ENCODE results near the gene CERS6. TPM values are rescaled to one million over a fixed set of nuclear protein-coding genes. Genes with fewer than 3 reads are reported as not detected.

Gene CERS6
- total RNA-seq, 1 experiment from 2014 or later: 30.3 TPM

DNA sequence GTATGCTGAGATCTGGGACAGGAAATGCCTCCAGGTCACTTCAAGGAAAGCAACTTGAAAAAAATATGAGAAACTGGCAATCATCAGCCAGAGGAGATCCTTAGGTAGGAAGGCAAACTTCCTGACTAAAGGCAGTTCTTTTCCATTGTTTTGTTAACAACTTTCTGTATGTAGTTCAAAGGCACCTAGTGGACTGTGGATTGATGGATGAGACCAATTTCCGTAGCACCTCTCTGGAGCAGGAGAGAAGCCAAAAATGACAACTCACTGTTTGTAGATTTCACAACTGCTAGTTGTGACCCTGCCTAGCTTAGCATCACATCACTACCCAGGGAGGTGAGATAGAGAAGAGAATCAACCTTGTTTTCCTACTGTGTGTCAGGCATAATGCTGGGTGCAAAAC, 324.6 kb downstream of the CERS6 start:
- no peak for DNase-seq (ENCODE audit: low read depth, low spot score)
- H3K9me3 ChIP-seq (ENCODE audit: control insufficient read depth, insufficient read depth, low read depth, low read length): no peaks in the 10 kb centered on the region
- TF ChIP-seq, protein P1, sequence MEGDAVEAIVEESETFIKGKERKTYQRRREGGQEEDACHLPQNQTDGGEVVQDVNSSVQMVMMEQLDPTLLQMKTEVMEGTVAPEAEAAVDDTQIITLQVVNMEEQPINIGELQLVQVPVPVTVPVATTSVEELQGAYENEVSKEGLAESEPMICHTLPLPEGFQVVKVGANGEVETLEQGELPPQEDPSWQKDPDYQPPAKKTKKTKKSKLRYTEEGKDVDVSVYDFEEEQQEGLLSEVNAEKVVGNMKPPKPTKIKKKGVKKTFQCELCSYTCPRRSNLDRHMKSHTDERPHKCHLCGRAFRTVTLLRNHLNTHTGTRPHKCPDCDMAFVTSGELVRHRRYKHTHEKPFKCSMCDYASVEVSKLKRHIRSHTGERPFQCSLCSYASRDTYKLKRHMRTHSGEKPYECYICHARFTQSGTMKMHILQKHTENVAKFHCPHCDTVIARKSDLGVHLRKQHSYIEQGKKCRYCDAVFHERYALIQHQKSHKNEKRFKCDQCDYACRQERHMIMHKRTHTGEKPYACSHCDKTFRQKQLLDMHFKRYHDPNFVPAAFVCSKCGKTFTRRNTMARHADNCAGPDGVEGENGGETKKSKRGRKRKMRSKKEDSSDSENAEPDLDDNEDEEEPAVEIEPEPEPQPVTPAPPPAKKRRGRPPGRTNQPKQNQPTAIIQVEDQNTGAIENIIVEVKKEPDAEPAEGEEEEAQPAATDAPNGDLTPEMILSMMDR (IDR thresholded peaks at IDR 0.05): no peak
- TF ChIP-seq POLR2AphosphoS5 (IDR thresholded peaks at IDR 0.05; ENCODE audit: low read depth, low read length): no peak
- TF ChIP-seq, protein P2, sequence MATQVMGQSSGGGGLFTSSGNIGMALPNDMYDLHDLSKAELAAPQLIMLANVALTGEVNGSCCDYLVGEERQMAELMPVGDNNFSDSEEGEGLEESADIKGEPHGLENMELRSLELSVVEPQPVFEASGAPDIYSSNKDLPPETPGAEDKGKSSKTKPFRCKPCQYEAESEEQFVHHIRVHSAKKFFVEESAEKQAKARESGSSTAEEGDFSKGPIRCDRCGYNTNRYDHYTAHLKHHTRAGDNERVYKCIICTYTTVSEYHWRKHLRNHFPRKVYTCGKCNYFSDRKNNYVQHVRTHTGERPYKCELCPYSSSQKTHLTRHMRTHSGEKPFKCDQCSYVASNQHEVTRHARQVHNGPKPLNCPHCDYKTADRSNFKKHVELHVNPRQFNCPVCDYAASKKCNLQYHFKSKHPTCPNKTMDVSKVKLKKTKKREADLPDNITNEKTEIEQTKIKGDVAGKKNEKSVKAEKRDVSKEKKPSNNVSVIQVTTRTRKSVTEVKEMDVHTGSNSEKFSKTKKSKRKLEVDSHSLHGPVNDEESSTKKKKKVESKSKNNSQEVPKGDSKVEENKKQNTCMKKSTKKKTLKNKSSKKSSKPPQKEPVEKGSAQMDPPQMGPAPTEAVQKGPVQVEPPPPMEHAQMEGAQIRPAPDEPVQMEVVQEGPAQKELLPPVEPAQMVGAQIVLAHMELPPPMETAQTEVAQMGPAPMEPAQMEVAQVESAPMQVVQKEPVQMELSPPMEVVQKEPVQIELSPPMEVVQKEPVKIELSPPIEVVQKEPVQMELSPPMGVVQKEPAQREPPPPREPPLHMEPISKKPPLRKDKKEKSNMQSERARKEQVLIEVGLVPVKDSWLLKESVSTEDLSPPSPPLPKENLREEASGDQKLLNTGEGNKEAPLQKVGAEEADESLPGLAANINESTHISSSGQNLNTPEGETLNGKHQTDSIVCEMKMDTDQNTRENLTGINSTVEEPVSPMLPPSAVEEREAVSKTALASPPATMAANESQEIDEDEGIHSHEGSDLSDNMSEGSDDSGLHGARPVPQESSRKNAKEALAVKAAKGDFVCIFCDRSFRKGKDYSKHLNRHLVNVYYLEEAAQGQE (IDR thresholded peaks at IDR 0.05; ENCODE audit: insufficient read depth in 1 of 2, low read depth in 2 of 2, low read length in 1 of 2): no peak
- no peak for TF ChIP-seq SIN3A (IDR thresholded peaks at IDR 0.05; ENCODE audit: borderline replicate concordance, insufficient read depth, low read depth, low read length)
- TF ChIP-seq TCF7L2 (IDR thresholded peaks at IDR 0.05; ENCODE audit: low read depth, low read length): no peak
- POLR2A ChIA-PET: no interaction called here
- BruUV-seq (replicated peaks): no TSS peak
- CTCF ChIA-PET: interaction anchor here (0.5 kb wide), 1 partner anchor 105 kb away, joined by 4 read pairs; no protein-coding TSS in a partner anchor
- H3K27me3 ChIP-seq (ENCODE audit: control insufficient read depth, insufficient read depth, low read length): no peaks in the 10 kb centered on the region
- intact Hi-C loops (cut with micrococcal nuclease; ENCODE audit: unreplicated experiment) (no loop called here), in situ Hi-C loops (cut with HindIII; ENCODE audit: low pct_unique_long_range_greater_than_20kb, low sequenced_read_pairs) (no loop called here)
- H3K36me3 ChIP-seq (ENCODE audit: control insufficient read depth, insufficient read depth, low read length): no peaks in the 10 kb centered on the region
- H3K27ac ChIP-seq (ENCODE audit: low read length): no peak overlapping the region
- H3K4me3 ChIP-seq (ENCODE audit: low read depth in 2 of 2, low read length in 2 of 2): no peak overlapping the region
- no peak for ATAC-seq
- H3K4me1 ChIP-seq (ENCODE audit: control insufficient read depth, insufficient read depth, low read length): no peaks in the 10 kb centered on the region

DNA sequence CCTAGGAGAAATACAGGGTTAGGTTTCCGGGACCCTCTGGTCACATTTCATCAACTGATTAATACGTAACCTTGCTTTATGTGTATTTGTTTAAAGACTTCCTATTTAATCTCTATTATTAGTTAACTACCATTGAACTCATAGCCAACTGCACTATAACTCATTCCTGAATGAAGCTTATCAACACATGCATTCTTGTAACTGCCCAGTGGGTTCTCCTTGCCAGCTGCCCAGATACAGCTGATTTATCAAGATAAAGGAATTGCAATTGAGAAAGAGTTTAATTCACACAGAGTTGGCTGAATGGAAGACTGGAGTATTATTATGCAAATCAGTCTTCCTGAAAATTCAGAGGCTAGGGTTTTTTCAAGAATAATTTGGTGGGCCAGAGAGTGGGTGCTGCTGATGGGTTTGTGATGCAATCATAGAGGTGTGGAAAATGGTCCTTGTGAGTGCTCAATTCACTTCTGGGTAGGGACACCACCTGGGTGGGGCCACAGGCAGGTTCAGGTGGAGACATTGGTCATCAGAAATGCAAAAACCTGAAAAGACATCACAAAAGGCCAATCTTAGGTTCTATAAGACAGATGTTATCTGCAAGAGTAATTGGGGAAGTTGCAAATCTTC, 325.2 kb downstream of the CERS6 start:
- H3K4me3 ChIP-seq (ENCODE audit: low read depth in 2 of 2, low read length in 2 of 2): no peak overlapping the region
- ATAC-seq: no peak
- ChIA-PET CTCF (no interaction called here), POLR2A (no interaction called here)
- in situ Hi-C loops (cut with HindIII; ENCODE audit: low pct_unique_long_range_greater_than_20kb, low sequenced_read_pairs) (no loop called here), intact Hi-C loops (cut with micrococcal nuclease; ENCODE audit: unreplicated experiment) (no loop called here)
- no peaks in the 10 kb centered on the region for H3K27me3 ChIP-seq (ENCODE audit: control insufficient read depth, insufficient read depth, low read length)
- no peaks in the 10 kb centered on the region for H3K9me3 ChIP-seq (ENCODE audit: control insufficient read depth, insufficient read depth, low read depth, low read length)
- H3K4me1 ChIP-seq (ENCODE audit: control insufficient read depth, insufficient read depth, low read length): no peaks in the 10 kb centered on the region
- BruUV-seq (replicated peaks): no TSS peak
- H3K27ac ChIP-seq (ENCODE audit: low read length): no peak overlapping the region
- DNase-seq (ENCODE audit: low read depth, low spot score): no peak
- TF ChIP-seq, protein P1 (IDR thresholded peaks at IDR 0.05): no peak
- TF ChIP-seq POLR2AphosphoS5 (IDR thresholded peaks at IDR 0.05; ENCODE audit: low read depth, low read length): no peak
- TF ChIP-seq SIN3A (IDR thresholded peaks at IDR 0.05; ENCODE audit: borderline replicate concordance, insufficient read depth, low read depth, low read length): no peak
- no peak for TF ChIP-seq TCF7L2 (IDR thresholded peaks at IDR 0.05; ENCODE audit: low read depth, low read length)
- TF ChIP-seq, protein P2 (IDR thresholded peaks at IDR 0.05; ENCODE audit: insufficient read depth in 1 of 2, low read depth in 2 of 2, low read length in 1 of 2): no peak
- no peaks in the 10 kb centered on the region for H3K36me3 ChIP-seq (ENCODE audit: control insufficient read depth, insufficient read depth, low read length)
